Liver (tissue), 10 donors: ENCODE data around the gene HYCC2. TPM values are rescaled to one million over a fixed set of nuclear protein-coding genes. Genes with fewer than 3 reads are reported as not detected.

Experiments
- DNase-seq: peaks from one replicate; pipeline ENCODE4 v3.0.0-alpha.2; 2017; ENCODE audit warnings: low spot score
- H3K27ac ChIP-seq, 2 donors: one replicate each; pipeline ENCODE4 v1.7.0; 2013; ENCODE audit warnings: inconsistent platforms in 2 of 2, low read length in 2 of 2, control low read depth in 1 of 2, low read depth in 1 of 2, mild to moderate bottlenecking in 1 of 2
- H3K27me3 ChIP-seq, 4 donors: one replicate each; pipeline versions ENCODE4 v1.6.1 to v1.7.0; 2013; ENCODE audit warnings: low read length in 3 of 4, inconsistent platforms in 1 of 4, mild to moderate bottlenecking in 1 of 4, moderate library complexity in 1 of 4; ENCODE audit not compliant: control insufficient read depth in 4 of 4, insufficient read depth in 4 of 4
- H3K36me3 ChIP-seq, 4 donors: one replicate each; pipeline versions ENCODE4 v1.6.1 to v1.7.0; 2013; ENCODE audit warnings: low read length in 3 of 4, mild to moderate bottlenecking in 3 of 4, low read depth in 1 of 4, moderate library complexity in 1 of 4; ENCODE audit not compliant: control insufficient read depth in 4 of 4, insufficient read depth in 3 of 4
- H3K4me1 ChIP-seq, 4 donors: one replicate each; pipeline versions ENCODE4 v1.6.1 to v1.7.0; 2013; ENCODE audit warnings: low read length in 3 of 4, mild to moderate bottlenecking in 3 of 4, moderate library complexity in 1 of 4; ENCODE audit not compliant: control insufficient read depth in 4 of 4, insufficient read depth in 4 of 4
- H3K4me3 ChIP-seq, 3 donors: one replicate each; pipeline versions ENCODE4 v1.6.1 to v1.7.0; 2013; ENCODE audit warnings: low read length in 3 of 3, control low read depth in 1 of 3, low read depth in 1 of 3, mild to moderate bottlenecking in 1 of 3
- H3K9ac ChIP-seq, 2 donors: one replicate each; pipeline ENCODE4 v1.7.0; 2013; ENCODE audit warnings: low read length in 2 of 2, mild to moderate bottlenecking in 2 of 2, moderate library complexity in 2 of 2, control low read depth in 1 of 2, low read depth in 1 of 2
- H3K9me3 ChIP-seq, 4 donors: one replicate each; pipeline versions ENCODE4 v1.6.1 to v1.7.0; 2013; ENCODE audit warnings: low read length in 3 of 4; ENCODE audit not compliant: control insufficient read depth in 4 of 4
- EGR1 ChIP-seq, 2 donors: IDR thresholded peaks; 2 replicates each; pipeline ENCODE4 v1.6.1; 2016 to 2018; ENCODE audit warnings: antibody characterized with exemption in 2 of 2, low read depth in 2 of 2
- FOXA1 ChIP-seq: IDR thresholded peaks from 2 replicates; pipeline ENCODE4 v1.6.1; 2016; ENCODE audit warnings: antibody characterized with exemption
- FOXA2 ChIP-seq: IDR thresholded peaks from 2 replicates; pipeline ENCODE4 v1.6.1; 2016; ENCODE audit warnings: antibody characterized with exemption
- GABPA ChIP-seq, 2 donors: IDR thresholded peaks in 1 of 2; conservative IDR thresholded peaks in 1 of 2; 2 replicates each; pipeline ENCODE4 v1.6.1; 2016; ENCODE audit warnings: antibody characterized with exemption in 2 of 2, mild to moderate bottlenecking in 1 of 2, moderate library complexity in 1 of 2
- HNF4A ChIP-seq, 2 donors: conservative IDR thresholded peaks; 2 replicates each; pipeline ENCODE4 v1.6.1; 2016; ENCODE audit warnings: antibody characterized with exemption in 2 of 2, mild to moderate bottlenecking in 2 of 2
- HNF4G ChIP-seq: IDR thresholded peaks from 2 replicates; pipeline ENCODE4 v1.6.1; 2016; ENCODE audit warnings: antibody characterized with exemption
- JUND ChIP-seq, 2 donors: IDR thresholded peaks; 2 replicates each; pipeline ENCODE4 v1.6.1; 2016; ENCODE audit warnings: antibody characterized with exemption in 2 of 2
- NR2F2 ChIP-seq: IDR thresholded peaks from 2 replicates; pipeline ENCODE4 v1.6.1; 2016; ENCODE audit warnings: antibody characterized with exemption
- RAD21 ChIP-seq, 2 donors: IDR thresholded peaks; 2 replicates each; pipeline ENCODE4 v1.6.1; 2016; ENCODE audit warnings: antibody characterized with exemption in 2 of 2, mild to moderate bottlenecking in 2 of 2
- RXRA ChIP-seq, 2 donors: IDR thresholded peaks; 2 replicates each; pipeline ENCODE4 v1.6.1; 2017 to 2018; ENCODE audit warnings: antibody characterized with exemption in 2 of 2, mild to moderate bottlenecking in 1 of 2
- SP1 ChIP-seq: IDR thresholded peaks from 2 replicates; pipeline ENCODE4 v1.6.1; 2018; ENCODE audit warnings: antibody characterized with exemption, mild to moderate bottlenecking
- TAF1 ChIP-seq: conservative IDR thresholded peaks from 2 replicates; pipeline ENCODE4 v1.6.1; 2016; ENCODE audit warnings: antibody characterized with exemption, mild to moderate bottlenecking
- YY1 ChIP-seq: IDR thresholded peaks from 2 replicates; pipeline ENCODE4 v1.6.1; 2016; ENCODE audit warnings: antibody characterized with exemption, mild to moderate bottlenecking
- polyA plus RNA-seq, 2 donors: library from polyadenylated mRNA; stranded (reverse) in 1 of 2; unstranded in 1 of 2; fragments of 200-250 nt in 1 of 2; fragments of >200 nt in 1 of 2; fragmentation: Nextera tagmentation in 1 of 2; extraction: Ambion mirVana in 1 of 2; gene quantifications; one replicate each; pipeline versions ENCODE4 v1.2.1 to v1.2.3, GENCODE V29; 2013 to 2015
- small RNA-seq: library from RNA; depleted of rRNA; stranded (forward); fragments of <200 nt; gene quantifications from one replicate; pipeline ENCODE3, GENCODE V24; 2014
- total RNA-seq, 2 donors: library from RNA; depleted of rRNA; stranded (reverse); fragments of >200 nt; gene quantifications; one replicate each; pipeline ENCODE4 v1.2.3, GENCODE V29; 2014
- TF ChIP-seq, protein P1 (sequence below): fragments of 150-350 bp; IDR thresholded peaks from 2 replicates; pipeline ENCODE4 v1.5.1; 2017; ENCODE audit warnings: improper control_type of control experiment, low read depth, low read length; ENCODE audit not compliant: missing input control
- TF ChIP-seq, protein P2 (sequence below): IDR thresholded peaks from 2 replicates; pipeline ENCODE4 v1.6.1; 2016; ENCODE audit warnings: antibody characterized with exemption
- TF ChIP-seq, protein P3 (sequence below): IDR thresholded peaks from 2 replicates; pipeline ENCODE4 v1.6.1; 2016; ENCODE audit warnings: antibody characterized with exemption
- TF ChIP-seq, protein P4 (sequence below): IDR thresholded peaks from 2 replicates; pipeline ENCODE4 v1.6.1; 2016; ENCODE audit warnings: antibody characterized with exemption, mild to moderate bottlenecking
- TF ChIP-seq, protein P5 (sequence below): IDR thresholded peaks from 2 replicates; pipeline ENCODE4 v1.6.1; 2016; ENCODE audit warnings: antibody characterized with exemption
- donor health status: healthy.
- donor health status: healthy.
- donor health status: healthy.
- donor health status: healthy.
- donor health status: healthy.

HYCC2 gene
- total and polyA plus RNA-seq, 4 donors = 1.5 to 15.4 (median 5.8) TPM

DNA sequence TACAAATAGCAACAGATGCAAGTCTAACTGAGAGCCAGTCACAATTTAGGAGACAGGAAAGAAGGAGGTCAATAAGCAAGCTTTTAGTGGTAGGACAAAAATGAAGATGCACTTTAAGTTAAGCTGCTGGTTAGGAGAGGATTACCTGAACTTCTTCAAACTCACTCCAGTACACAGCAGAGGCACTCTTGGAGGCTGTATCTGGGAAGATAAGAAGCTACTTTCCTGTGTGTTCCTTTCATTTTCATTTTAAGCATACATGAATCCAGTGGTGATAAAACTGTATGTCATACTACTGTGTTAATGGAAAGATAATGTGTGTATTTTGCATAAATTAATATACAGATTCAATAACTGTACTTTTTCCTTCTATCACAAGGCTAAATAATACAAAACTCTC, 49.6 kb downstream of the HYCC2 start:
- Histone ChIP-seq H3K9ac (no peak overlapping the region), H3K9me3 (no peaks in the 10 kb centered on the region), H3K36me3 (peaks cover 0 to 21% (median 11%) of the 10 kb centered on the region in 4 donors), H3K27me3 (no peaks in the 10 kb centered on the region), H3K4me1 (no peaks in the 10 kb centered on the region), H3K4me3 (no peak overlapping the region), H3K27ac (no peak overlapping the region)
- no peak for DNase-seq
- TF ChIP-seq EGR1 (IDR thresholded peaks at IDR 0.05; ENCODE audit: low read depth in 2 of 2) (no peak), FOXA1 (no peak), GABPA (IDR thresholded peaks at IDR 0.05 in 1 of 2, conservative IDR thresholded peaks at IDR 0.05 in 1 of 2) (no peak), SP1 (no peak), YY1 (no peak), HNF4G (no peak), HNF4A (conservative IDR thresholded peaks at IDR 0.05) (no peak), TAF1 (no peak), NR2F2 (no peak), FOXA2 (no peak), RAD21 (IDR thresholded peaks at IDR 0.05) (no peak), JUND (IDR thresholded peaks at IDR 0.05) (no peak), RXRA (IDR thresholded peaks at IDR 0.05) (no peak)
- TF ChIP-seq, protein P1, sequence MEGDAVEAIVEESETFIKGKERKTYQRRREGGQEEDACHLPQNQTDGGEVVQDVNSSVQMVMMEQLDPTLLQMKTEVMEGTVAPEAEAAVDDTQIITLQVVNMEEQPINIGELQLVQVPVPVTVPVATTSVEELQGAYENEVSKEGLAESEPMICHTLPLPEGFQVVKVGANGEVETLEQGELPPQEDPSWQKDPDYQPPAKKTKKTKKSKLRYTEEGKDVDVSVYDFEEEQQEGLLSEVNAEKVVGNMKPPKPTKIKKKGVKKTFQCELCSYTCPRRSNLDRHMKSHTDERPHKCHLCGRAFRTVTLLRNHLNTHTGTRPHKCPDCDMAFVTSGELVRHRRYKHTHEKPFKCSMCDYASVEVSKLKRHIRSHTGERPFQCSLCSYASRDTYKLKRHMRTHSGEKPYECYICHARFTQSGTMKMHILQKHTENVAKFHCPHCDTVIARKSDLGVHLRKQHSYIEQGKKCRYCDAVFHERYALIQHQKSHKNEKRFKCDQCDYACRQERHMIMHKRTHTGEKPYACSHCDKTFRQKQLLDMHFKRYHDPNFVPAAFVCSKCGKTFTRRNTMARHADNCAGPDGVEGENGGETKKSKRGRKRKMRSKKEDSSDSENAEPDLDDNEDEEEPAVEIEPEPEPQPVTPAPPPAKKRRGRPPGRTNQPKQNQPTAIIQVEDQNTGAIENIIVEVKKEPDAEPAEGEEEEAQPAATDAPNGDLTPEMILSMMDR = no peak
- TF ChIP-seq, protein P2, sequence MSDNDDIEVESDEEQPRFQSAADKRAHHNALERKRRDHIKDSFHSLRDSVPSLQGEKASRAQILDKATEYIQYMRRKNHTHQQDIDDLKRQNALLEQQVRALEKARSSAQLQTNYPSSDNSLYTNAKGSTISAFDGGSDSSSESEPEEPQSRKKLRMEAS = no peak
- TF ChIP-seq, protein P3, sequence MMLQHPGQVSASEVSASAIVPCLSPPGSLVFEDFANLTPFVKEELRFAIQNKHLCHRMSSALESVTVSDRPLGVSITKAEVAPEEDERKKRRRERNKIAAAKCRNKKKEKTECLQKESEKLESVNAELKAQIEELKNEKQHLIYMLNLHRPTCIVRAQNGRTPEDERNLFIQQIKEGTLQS = no peak
- TF ChIP-seq, protein P4, sequence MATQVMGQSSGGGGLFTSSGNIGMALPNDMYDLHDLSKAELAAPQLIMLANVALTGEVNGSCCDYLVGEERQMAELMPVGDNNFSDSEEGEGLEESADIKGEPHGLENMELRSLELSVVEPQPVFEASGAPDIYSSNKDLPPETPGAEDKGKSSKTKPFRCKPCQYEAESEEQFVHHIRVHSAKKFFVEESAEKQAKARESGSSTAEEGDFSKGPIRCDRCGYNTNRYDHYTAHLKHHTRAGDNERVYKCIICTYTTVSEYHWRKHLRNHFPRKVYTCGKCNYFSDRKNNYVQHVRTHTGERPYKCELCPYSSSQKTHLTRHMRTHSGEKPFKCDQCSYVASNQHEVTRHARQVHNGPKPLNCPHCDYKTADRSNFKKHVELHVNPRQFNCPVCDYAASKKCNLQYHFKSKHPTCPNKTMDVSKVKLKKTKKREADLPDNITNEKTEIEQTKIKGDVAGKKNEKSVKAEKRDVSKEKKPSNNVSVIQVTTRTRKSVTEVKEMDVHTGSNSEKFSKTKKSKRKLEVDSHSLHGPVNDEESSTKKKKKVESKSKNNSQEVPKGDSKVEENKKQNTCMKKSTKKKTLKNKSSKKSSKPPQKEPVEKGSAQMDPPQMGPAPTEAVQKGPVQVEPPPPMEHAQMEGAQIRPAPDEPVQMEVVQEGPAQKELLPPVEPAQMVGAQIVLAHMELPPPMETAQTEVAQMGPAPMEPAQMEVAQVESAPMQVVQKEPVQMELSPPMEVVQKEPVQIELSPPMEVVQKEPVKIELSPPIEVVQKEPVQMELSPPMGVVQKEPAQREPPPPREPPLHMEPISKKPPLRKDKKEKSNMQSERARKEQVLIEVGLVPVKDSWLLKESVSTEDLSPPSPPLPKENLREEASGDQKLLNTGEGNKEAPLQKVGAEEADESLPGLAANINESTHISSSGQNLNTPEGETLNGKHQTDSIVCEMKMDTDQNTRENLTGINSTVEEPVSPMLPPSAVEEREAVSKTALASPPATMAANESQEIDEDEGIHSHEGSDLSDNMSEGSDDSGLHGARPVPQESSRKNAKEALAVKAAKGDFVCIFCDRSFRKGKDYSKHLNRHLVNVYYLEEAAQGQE = no peak
- TF ChIP-seq, protein P5, sequence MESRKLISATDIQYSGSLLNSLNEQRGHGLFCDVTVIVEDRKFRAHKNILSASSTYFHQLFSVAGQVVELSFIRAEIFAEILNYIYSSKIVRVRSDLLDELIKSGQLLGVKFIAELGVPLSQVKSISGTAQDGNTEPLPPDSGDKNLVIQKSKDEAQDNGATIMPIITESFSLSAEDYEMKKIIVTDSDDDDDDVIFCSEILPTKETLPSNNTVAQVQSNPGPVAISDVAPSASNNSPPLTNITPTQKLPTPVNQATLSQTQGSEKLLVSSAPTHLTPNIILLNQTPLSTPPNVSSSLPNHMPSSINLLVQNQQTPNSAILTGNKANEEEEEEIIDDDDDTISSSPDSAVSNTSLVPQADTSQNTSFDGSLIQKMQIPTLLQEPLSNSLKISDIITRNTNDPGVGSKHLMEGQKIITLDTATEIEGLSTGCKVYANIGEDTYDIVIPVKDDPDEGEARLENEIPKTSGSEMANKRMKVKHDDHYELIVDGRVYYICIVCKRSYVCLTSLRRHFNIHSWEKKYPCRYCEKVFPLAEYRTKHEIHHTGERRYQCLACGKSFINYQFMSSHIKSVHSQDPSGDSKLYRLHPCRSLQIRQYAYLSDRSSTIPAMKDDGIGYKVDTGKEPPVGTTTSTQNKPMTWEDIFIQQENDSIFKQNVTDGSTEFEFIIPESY = no peak

Small RNA genes within 50 kb of the gene (small RNA-seq; reads per million reads assigned to genes)
- not detected for gene RNU6-1206P

Other genes starting within 250 kb of the HYCC2 start
- 10 to 100 TPM; 69.9 to 86.3 TPM for gene CLK1, start 207.0 kb downstream of the HYCC2 start, total RNA-seq
- gene CLK1, start 207.0 kb downstream of the HYCC2 start, polyA plus RNA-seq = 10 to 100 TPM; 21.2 to 53.7 TPM
- gene PPIL3, start 182.6 kb downstream of the HYCC2 start, total RNA-seq = 10 to 100 TPM; 30.7 to 35.4 TPM
- gene PPIL3, start 182.6 kb downstream of the HYCC2 start, polyA plus RNA-seq = 1 to 10 TPM; 8.6 to 9.1 TPM
- 10 to 100 TPM; 19.0 to 20.7 TPM for gene NIF3L1, start 182.3 kb downstream of the HYCC2 start, total RNA-seq
- 10 to 100 TPM; 13.2 to 14.0 TPM for gene NIF3L1, start 182.3 kb downstream of the HYCC2 start, polyA plus RNA-seq
- gene ORC2, start 108.0 kb downstream of the HYCC2 start, total RNA-seq = 10 to 100 TPM; 12.5 to 13.2 TPM
- gene ORC2, start 108.0 kb downstream of the HYCC2 start, polyA plus RNA-seq = 10 to 100 TPM in 1 of 2 donors, 1 to 10 TPM in 1; 2.0 to 10.7 TPM
- 10 to 100 TPM; 34.2 to 58.4 TPM for gene NDUFB3, start 330 bp upstream of the HYCC2 start, total RNA-seq
- gene NDUFB3, start 330 bp upstream of the HYCC2 start, polyA plus RNA-seq = 100 to 1,000 TPM in 1 of 2 donors, 10 to 100 TPM in 1; 48.1 to 177 TPM
- gene CFLAR, start 44.5 kb upstream of the HYCC2 start, total RNA-seq = 100 to 1,000 TPM in 1 of 2 donors, 10 to 100 TPM in 1; 34.0 to 169 TPM
- 10 to 100 TPM; 24.4 to 56.9 TPM for gene CFLAR, start 44.5 kb upstream of the HYCC2 start, polyA plus RNA-seq
- gene CASP10, start 111.5 kb upstream of the HYCC2 start, total RNA-seq = 10 to 100 TPM in 1 of 2 donors, 1 to 10 TPM in 1; 8.7 to 13.6 TPM
- 1 to 10 TPM; 2.2 to 2.6 TPM for gene CASP10, start 111.5 kb upstream of the HYCC2 start, polyA plus RNA-seq
- gene CASP8, start 188.9 kb upstream of the HYCC2 start, total RNA-seq = 10 to 100 TPM; 12.2 to 15.1 TPM
- gene CASP8, start 188.9 kb upstream of the HYCC2 start, polyA plus RNA-seq = 1 to 10 TPM; 4.5 to 5.2 TPM